ENCODE data around the gene CYB5R4.

The CYB5R4 gene

DNA sequence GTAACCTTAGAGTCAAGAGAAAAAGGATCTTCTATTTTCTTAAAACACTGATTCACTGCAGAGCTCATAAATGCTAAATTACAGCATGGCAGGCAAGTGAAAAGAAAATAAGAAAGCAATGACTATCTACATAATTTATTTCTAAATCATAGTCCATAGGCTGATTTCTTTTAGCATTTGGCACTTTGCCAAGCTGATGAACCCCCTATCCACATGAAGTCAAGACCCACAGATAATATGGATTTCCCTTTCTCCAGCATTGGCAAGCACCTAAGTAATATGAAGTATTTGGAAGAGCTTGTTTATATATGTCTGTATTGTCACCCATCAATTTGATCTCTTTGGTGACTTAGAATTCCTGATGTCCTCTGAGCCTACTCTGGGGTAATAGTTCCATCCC is 126.2 kb downstream of the CYB5R4 start:
- no peak for FAIRE-seq

- no peak for FAIRE-seq
Measured at GRCh38 chr6:83998021-83998584, 138.6 kb downstream of the CYB5R4 start.

- FAIRE-seq = no peak
Measured at GRCh38 chr6:84001119-84001518, 141.6 kb downstream of the CYB5R4 start.

- FAIRE-seq = no peak
Measured at GRCh38 chr6:84002226-84002625, 142.7 kb downstream of the CYB5R4 start.

DNA sequence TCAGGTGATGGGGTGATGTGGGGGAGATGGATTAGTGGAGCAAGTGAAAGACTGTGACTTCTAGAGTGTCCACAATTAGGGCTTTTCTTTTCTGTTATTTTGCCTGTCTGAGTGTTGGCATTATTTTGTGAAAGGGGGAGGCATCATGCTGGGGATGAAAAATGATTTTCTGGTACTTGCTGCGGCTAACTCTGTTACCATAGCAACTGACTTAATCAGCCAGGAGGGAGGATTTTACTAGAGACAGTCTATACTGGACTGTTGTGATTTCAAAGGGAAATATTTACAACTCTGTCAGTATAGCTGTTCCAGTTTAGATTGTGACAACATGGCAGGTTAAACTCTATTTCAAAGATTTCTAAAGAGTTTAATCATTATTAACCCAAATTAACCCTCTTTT is 143.6 kb downstream of the CYB5R4 start:
- no peak for FAIRE-seq

- FAIRE-seq = no peak
Measured at GRCh38 chr6:84003654-84004053, 144.2 kb downstream of the CYB5R4 start.

GRCh38 chr6:84007871-84008270 is 148.4 kb downstream of the CYB5R4 start:
- no peak for FAIRE-seq

GRCh38 chr6:84013354-84013753 is 153.9 kb downstream of the CYB5R4 start:
- no peak for FAIRE-seq

DNA sequence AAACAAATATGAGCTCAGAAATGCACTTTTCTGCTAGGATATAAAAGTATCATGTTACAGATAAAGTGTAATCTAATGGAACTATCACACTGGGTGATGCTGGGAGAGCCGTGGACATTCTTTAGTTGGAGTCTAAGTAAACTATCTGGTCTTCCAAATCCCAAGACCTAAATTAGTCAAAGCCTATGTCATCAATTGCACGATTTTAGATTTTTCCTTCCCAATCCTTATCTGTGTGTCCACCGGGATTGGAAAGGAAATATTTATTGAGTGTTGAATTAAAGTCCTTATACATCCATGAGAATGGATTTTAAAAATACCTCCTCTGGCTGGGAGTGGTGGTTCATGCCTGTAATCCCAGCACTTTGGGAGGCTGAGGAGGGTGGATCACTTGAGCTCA is 154.4 kb downstream of the CYB5R4 start:
- FAIRE-seq = no peak

GRCh38 chr6:84016029-84016428 is 156.5 kb downstream of the CYB5R4 start:
- no peak for FAIRE-seq
